ENCODE measurements around the gene MTHFS.
"Not testable (repeated sequence)": the region's sequence is repeated elsewhere in the genome, so short reads cannot be mapped to it uniquely, and the experiment has no call there.

DNA sequence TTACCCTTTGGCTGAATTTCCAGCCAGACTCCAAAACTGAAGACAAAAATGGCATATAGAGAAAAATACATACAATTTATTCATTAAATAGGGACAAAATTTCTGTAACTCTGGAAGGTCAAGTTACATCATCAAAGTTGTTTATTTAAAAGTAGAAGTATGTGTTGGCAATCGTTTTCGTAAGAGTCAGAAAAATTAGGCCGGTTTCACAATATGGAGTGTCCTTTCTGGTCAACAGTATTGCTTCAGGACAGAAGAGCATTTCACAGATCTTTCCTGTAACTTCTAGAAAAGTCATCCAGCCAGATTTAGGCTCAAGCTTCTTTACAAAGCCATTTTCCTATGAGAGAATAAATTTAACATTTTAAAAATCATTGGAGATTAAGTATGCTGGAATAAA is 2.0 kb upstream of the MTHFS start:
- not testable (repeated sequence) for TF ChIP-seq FOXK2 (IDR thresholded peaks at IDR 0.05); BHLHE40 (IDR thresholded peaks at IDR 0.05; ENCODE audit: borderline replicate concordance); ELF4 (IDR thresholded peaks at IDR 0.05); FOXM1 (IDR thresholded peaks at IDR 0.05; ENCODE audit: borderline replicate concordance); ARNT (IDR thresholded peaks at IDR 0.05); SP1 (IDR thresholded peaks at IDR 0.05); L3MBTL2 (conservative IDR thresholded peaks at IDR 0.05)

All from HEK293T (cell line).